Peyer's patch (tissue), 4 donors: ENCODE measurements around the gene TRAPPC2L. TPM values are rescaled to one million over a fixed set of nuclear protein-coding genes. Genes with fewer than 3 reads are reported as not detected.

Experiments used
- DNase-seq, 3 donors: peaks; one replicate each; pipeline ENCODE4 v3.0.0-alpha.2; 2017 to 2019
- H3K27ac ChIP-seq, 4 donors: fragments of 200-600 bp; sonication (generic); one replicate each; pipeline ENCODE4 v1.5.1; 2016 to 2019
- H3K27me3 ChIP-seq, 2 donors: fragments of 200-600 bp; sonication (generic); one replicate each; pipeline ENCODE4 v1.5.1; 2019
- H3K36me3 ChIP-seq, 3 donors: fragments of 200-600 bp; sonication (generic); one replicate each; pipeline ENCODE4 v1.5.1; 2016 to 2019
- H3K4me1 ChIP-seq, 4 donors: fragments of 200-600 bp; sonication (generic); one replicate each; pipeline ENCODE4 v1.5.1; 2016 to 2019
- H3K4me3 ChIP-seq, 4 donors: fragments of 200-600 bp; sonication (generic); 1 replicate in 3 of 4; 2 replicates in 1 of 4; pipeline ENCODE4 v1.5.1; 2016 to 2019; ENCODE audit warnings: mild to moderate bottlenecking in 1 of 4
- H3K9me3 ChIP-seq, 4 donors: fragments of 200-600 bp; sonication (generic); one replicate each; pipeline ENCODE4 v1.5.1; 2016 to 2019; ENCODE audit warnings: mild to moderate bottlenecking in 1 of 4
- POLR2A ChIP-seq, 2 donors: fragments of 450-650 bp; IDR thresholded peaks; one replicate each; pipeline ENCODE4 v1.5.1; 2017; ENCODE audit warnings: antibody characterized with exemption in 2 of 2, mild to moderate bottlenecking in 2 of 2, moderate library complexity in 2 of 2
- total RNA-seq, 4 donors: library from RNA; depleted of rRNA; stranded (reverse); fragments of >200 nt; gene quantifications; one replicate each; pipeline ENCODE4 v1.1.0, GENCODE V29; 2016
- TF ChIP-seq, protein P1 (sequence below), 6 experiments: fragments of 450-650 bp in 4 of 6; fragments of 200-600 bp in 2 of 6; sonication (generic) in 1 of 6; IDR thresholded peaks; one replicate each; pipeline ENCODE4 v1.5.1; 2017 to 2019; ENCODE audit warnings: antibody characterized with exemption in 6 of 6, mild to moderate bottlenecking in 3 of 6, moderate library complexity in 1 of 6

Gene TRAPPC2L
- total RNA-seq, 4 donors from 2014 or later, result 20.4 to 47.9 (median 35.4) TPM

DNA sequence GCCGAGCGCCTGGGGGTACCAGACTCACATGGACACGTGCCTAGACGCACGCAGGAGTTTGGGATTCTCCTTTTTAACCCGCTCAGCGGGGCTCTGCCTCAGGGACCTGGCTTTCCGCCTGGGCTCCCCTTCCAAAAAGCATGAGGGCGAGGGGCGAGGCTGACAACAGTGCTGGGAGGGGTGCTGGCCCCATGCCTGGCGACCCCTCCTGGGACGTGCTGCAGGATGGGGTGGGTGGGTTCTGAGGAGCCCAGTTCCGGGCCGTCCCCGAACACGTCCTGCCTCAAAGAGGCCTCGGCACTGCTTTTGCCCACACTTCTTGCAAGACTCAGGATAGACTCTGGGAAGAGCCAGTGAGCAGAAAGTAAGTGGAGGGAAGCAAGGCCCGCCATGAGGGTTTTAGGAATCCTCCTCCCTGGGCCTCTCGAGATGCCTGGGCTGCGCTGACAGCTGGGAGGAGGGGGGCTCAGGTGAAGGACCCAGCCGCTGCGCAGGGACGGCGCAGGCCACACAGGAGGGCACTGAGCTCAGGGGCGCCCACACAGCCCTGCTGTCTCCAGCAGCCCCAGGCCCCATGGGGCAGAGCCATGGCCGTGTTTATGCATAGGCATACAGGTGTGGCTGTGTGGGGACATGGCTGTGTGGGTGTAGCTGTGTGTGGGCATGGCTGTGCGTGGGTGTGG, 24.9 kb downstream of the TRAPPC2L start:
- TF ChIP-seq, protein P1, sequence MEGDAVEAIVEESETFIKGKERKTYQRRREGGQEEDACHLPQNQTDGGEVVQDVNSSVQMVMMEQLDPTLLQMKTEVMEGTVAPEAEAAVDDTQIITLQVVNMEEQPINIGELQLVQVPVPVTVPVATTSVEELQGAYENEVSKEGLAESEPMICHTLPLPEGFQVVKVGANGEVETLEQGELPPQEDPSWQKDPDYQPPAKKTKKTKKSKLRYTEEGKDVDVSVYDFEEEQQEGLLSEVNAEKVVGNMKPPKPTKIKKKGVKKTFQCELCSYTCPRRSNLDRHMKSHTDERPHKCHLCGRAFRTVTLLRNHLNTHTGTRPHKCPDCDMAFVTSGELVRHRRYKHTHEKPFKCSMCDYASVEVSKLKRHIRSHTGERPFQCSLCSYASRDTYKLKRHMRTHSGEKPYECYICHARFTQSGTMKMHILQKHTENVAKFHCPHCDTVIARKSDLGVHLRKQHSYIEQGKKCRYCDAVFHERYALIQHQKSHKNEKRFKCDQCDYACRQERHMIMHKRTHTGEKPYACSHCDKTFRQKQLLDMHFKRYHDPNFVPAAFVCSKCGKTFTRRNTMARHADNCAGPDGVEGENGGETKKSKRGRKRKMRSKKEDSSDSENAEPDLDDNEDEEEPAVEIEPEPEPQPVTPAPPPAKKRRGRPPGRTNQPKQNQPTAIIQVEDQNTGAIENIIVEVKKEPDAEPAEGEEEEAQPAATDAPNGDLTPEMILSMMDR (IDR thresholded peaks at IDR 0.05), result no peak
- TF ChIP-seq POLR2A (IDR thresholded peaks at IDR 0.05), result no peak
- no peak for DNase-seq

DNA sequence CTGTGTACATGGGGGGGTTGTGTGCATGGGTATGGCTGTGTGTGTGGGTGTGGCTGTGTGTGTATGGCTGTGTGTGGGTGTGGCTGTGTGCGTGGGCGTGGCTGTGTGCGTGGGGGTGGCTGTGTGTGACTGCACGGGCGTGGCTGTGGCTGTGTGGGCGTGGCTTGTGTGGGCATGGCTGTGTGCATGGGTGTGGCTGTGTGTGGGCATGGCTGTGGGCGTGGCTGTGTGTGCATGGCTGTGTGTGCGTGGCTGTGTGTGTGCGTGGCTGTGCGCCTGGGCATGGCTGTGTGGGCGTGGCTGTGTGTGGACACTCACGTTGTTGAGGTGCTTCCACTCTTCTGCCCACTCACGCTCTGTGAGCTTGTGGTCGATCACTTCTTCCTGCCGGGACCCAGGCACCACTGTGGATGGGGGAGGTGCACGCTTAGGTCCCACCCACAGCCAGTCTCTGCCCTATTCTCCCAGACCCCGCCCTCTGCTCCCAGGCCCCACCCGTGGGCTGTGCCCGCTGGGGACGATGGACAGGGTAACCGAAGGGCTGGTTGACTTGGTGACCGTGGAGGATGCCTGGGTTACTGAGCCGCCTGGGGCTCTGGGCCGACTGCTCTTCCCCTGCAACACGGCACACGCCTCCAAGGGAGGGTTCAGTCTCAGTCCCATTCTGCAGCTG, 25.6 kb downstream of the TRAPPC2L start:
- H3K27ac ChIP-seq, result no peak overlapping the region
- no peaks in the 10 kb centered on the region for H3K27me3 ChIP-seq
- peaks cover 0 to 17% (median 0%) of the 10 kb centered on the region in 3 donors for H3K36me3 ChIP-seq
- TF ChIP-seq POLR2A (IDR thresholded peaks at IDR 0.05), result no peak
- TF ChIP-seq, protein P1 (IDR thresholded peaks at IDR 0.05), result no peak
- H3K9me3 ChIP-seq, result no peaks in the 10 kb centered on the region
- peak; percentile 27 to 82 (median 74) for DNase-seq
- no peak overlapping the region for H3K4me3 ChIP-seq
- peaks cover 0 to 30% (median 2%) of the 10 kb centered on the region in 4 donors for H3K4me1 ChIP-seq

More for the DNA sequence above, 24.9 kb downstream of the TRAPPC2L start:
- Histone ChIP-seq H3K27me3 (no peaks in the 10 kb centered on the region), H3K36me3 (peaks cover 0 to 17% (median 0%) of the 10 kb centered on the region in 3 donors), H3K27ac (no peak overlapping the region), H3K4me3 (peak overlapping the region in 1 of 4 donors; percentile 23), H3K4me1 (peaks cover 0 to 28% (median 2%) of the 10 kb centered on the region in 4 donors), H3K9me3 (no peaks in the 10 kb centered on the region)

DNA sequence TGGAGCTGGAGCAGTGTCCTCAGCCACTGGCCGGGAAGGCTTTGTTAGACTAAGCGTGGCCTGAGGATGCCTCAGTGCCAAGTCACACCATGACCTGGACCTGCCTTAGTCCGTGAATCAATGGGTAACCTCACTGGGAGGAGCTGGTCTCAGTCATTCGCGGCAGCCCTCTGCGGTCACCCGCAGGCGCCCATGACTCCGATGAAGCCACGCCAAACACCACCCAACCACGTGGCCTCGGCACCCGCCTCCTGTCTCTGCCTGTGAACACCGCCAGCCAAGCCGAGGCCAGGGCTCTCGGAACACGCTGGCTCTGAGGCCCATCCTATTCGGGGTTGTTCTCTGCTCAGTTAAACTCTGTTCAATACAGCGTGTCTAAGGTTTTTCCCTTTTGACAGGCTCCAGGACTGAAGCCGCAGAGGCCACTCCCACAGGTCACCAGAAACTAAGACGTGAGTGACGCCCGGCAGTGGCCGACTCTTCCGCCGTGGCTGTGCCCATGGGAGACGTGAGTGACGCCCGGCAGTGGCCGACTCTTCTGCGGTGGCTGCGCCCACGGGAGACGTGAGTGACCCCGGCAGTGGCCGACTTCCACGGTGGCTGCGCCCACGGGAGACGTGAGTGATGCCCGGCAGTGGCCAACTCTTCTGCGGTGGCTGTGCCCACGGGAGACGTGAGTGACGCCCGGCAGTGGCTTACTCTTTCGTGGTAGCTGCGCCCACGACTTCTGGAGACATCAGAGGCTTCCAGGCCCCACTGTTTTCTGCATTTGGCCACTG, 26.4 kb downstream of the TRAPPC2L start:
- H3K9me3 ChIP-seq, result no peaks in the 10 kb centered on the region
- no peak for DNase-seq
- no peak overlapping the region for H3K27ac ChIP-seq
- H3K4me1 ChIP-seq, result peaks cover 0 to 36% (median 2%) of the 10 kb centered on the region in 4 donors
- H3K4me3 ChIP-seq, result no peak overlapping the region
- peaks cover 0 to 17% (median 0%) of the 10 kb centered on the region in 3 donors for H3K36me3 ChIP-seq
- H3K27me3 ChIP-seq, result no peaks in the 10 kb centered on the region
- no peak for TF ChIP-seq POLR2A (IDR thresholded peaks at IDR 0.05)
- TF ChIP-seq, protein P1 (IDR thresholded peaks at IDR 0.05), result no peak

DNA sequence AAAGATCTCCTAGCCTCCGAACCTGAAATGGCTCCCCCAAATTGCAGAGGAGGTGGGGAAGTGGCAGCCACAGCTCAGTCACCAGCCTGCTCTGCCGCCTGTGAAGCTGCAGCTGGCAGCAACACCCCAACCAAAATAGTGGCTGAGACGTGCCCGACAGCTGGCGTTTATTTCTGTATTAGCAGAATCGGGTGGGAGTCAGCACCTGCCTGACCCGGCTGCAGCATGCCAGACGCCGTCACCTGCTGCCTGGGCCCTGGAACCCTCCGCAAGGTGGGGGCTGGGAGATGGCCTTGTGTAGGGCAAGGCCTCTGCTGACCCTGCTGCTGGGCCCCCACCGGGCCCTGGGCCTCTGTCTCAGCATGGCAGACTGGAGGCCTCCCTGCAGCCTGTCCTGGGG, 27.0 kb downstream of the TRAPPC2L start:
- H3K27ac ChIP-seq, result no peak overlapping the region
- no peak for DNase-seq
- peaks cover 0 to 17% (median 0%) of the 10 kb centered on the region in 3 donors for H3K36me3 ChIP-seq
- TF ChIP-seq, protein P1 (IDR thresholded peaks at IDR 0.05), result no peak
- TF ChIP-seq POLR2A (IDR thresholded peaks at IDR 0.05), result no peak
- no peak overlapping the region for H3K4me3 ChIP-seq
- peaks cover 0 to 36% (median 2%) of the 10 kb centered on the region in 4 donors for H3K4me1 ChIP-seq
- no peaks in the 10 kb centered on the region for H3K9me3 ChIP-seq
- no peaks in the 10 kb centered on the region for H3K27me3 ChIP-seq

DNA sequence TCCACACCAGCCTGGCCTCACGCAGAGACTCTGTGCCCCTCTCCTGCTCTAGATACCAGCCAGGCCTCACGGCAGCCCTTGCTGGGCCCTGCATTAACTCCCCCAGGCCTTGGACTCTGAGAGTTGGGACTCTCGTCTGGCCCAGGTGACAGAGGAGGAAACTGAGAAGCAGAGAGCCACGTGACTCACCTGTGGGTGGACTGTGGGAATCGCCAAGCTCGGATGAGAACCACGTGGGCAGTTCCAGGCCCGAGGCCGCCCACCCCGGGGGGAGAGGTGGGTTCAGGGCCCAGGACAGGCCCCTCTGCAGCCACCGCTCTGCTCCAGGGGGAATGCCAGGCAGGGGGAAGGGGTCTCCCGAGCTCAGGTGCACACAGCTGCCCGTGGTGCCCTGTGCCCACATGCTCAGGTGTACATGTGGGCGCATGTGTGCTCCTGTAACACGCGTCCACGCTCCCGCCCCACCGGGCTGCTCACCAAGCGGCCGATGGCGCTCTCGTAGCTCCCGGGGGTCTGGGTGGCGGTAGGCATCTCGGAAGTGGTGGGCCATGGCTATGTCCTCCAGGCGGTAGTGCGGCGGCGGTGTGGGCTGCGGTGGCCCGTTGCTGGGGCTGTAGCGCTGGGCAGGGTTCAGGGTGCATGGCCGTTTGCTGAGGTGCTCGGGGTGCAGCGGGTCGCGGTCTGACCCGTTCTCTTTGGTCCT, 27.8 kb downstream of the TRAPPC2L start:
- H3K27me3 ChIP-seq, result no peaks in the 10 kb centered on the region
- H3K4me1 ChIP-seq, result peaks cover 0 to 36% (median 2%) of the 10 kb centered on the region in 4 donors
- no peak overlapping the region for H3K27ac ChIP-seq
- H3K9me3 ChIP-seq, result no peaks in the 10 kb centered on the region
- TF ChIP-seq POLR2A (IDR thresholded peaks at IDR 0.05), result no peak
- TF ChIP-seq, protein P1 (IDR thresholded peaks at IDR 0.05), result no peak
- no peak for DNase-seq
- peaks cover 0 to 17% (median 0%) of the 10 kb centered on the region in 3 donors for H3K36me3 ChIP-seq
- no peak overlapping the region for H3K4me3 ChIP-seq
